WERI-Rb-1 (cell line): ENCODE data around the gene RAD18.

Source experiments
- DNase-seq: peaks from one replicate; pipeline ENCODE4 v3.0.0-alpha.2; 2020
- H3K27ac ChIP-seq: fragments of 250-450 bp; sonication (Bioruptor Pico); 2 replicates; pipeline ENCODE4 v1.5.1; 2020; ENCODE audit warnings: mild to moderate bottlenecking, moderate library complexity
- H3K27me3 ChIP-seq: fragments of 250-450 bp; sonication (Bioruptor Pico); 2 replicates; pipeline ENCODE4 v1.5.1; 2021; ENCODE audit warnings: mild to moderate bottlenecking, low read depth, moderate library complexity; ENCODE audit not compliant: insufficient read depth, severe bottlenecking
- H3K36me3 ChIP-seq: fragments of 250-450 bp; sonication (Bioruptor Pico); 2 replicates; pipeline ENCODE4 v1.5.1; 2020; ENCODE audit warnings: mild to moderate bottlenecking, moderate library complexity
- H3K4me3 ChIP-seq: 2 replicates; pipeline ENCODE4 v1.5.1; 2011; ENCODE audit warnings: low read depth, mild to moderate bottlenecking, control low read depth, low read length
- H3K9me3 ChIP-seq: fragments of 250-450 bp; sonication (Bioruptor Pico); 2 replicates; pipeline ENCODE4 v1.5.1; 2021; ENCODE audit warnings: mild to moderate bottlenecking, moderate library complexity; ENCODE audit not compliant: severe bottlenecking
- TF ChIP-seq, protein P1 (sequence below): IDR thresholded peaks from 2 replicates; pipeline ENCODE4 v1.5.1; 2011; ENCODE audit warnings: low read depth, mild to moderate bottlenecking, control low read depth, inconsistent platforms, low read length

The RAD18 gene

DNA sequence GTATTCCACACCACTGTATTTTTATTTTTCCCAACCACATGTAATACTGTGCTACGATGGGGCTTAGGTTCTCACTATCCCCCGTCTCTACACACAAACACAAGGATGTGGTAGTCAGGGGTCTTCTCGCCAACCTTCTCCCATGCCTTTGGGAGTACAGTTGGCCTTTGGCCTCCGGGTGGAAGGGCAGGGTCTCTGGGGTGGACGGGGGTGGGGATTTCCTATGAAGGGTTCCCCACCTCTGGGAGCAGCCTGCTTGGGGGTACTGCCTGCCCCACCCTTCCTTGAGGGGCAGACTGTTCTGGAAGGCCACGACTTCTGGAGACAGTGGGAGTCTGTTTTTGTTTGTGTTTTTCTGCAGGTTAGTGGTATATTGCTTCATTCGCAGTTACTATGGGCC, 21.3 kb upstream of the RAD18 start:
- Histone ChIP-seq H3K27me3 (no peaks in the 10 kb centered on the region), H3K9me3 (no peaks in the 10 kb centered on the region)
- TF ChIP-seq, protein P1, sequence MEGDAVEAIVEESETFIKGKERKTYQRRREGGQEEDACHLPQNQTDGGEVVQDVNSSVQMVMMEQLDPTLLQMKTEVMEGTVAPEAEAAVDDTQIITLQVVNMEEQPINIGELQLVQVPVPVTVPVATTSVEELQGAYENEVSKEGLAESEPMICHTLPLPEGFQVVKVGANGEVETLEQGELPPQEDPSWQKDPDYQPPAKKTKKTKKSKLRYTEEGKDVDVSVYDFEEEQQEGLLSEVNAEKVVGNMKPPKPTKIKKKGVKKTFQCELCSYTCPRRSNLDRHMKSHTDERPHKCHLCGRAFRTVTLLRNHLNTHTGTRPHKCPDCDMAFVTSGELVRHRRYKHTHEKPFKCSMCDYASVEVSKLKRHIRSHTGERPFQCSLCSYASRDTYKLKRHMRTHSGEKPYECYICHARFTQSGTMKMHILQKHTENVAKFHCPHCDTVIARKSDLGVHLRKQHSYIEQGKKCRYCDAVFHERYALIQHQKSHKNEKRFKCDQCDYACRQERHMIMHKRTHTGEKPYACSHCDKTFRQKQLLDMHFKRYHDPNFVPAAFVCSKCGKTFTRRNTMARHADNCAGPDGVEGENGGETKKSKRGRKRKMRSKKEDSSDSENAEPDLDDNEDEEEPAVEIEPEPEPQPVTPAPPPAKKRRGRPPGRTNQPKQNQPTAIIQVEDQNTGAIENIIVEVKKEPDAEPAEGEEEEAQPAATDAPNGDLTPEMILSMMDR, result no peak

DNA sequence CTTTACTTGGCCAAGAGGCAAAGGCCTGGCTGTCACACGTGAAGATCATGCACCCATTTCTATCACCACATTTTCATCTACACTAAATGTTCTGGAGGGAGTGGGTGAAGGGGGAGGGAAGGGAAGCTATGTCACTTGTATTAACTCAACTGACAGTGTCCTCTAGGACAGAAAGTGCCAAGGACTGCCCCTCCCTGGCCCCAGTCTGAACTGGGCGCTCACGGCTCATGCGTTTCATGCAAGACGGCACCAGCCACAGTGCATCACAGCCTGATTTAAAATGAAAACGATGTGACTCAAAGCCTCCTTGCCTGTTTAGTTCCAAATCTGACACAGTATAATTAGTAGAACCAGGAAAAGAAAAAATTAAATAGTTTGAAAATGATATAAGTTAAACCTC, 20.8 kb upstream of the RAD18 start:
- no peak overlapping the region for H3K27ac ChIP-seq
- TF ChIP-seq, protein P1, result no peak
- no peak for DNase-seq
- no peak overlapping the region for H3K4me3 ChIP-seq
- H3K9me3 ChIP-seq, result no peaks in the 10 kb centered on the region
- no peaks in the 10 kb centered on the region for H3K36me3 ChIP-seq
- H3K27me3 ChIP-seq, result no peaks in the 10 kb centered on the region

More for the DNA sequence above, 21.3 kb upstream of the RAD18 start:
- Histone ChIP-seq H3K36me3 (no peaks in the 10 kb centered on the region), H3K4me3 (no peak overlapping the region), H3K27ac (no peak overlapping the region)
- no peak for DNase-seq

DNA sequence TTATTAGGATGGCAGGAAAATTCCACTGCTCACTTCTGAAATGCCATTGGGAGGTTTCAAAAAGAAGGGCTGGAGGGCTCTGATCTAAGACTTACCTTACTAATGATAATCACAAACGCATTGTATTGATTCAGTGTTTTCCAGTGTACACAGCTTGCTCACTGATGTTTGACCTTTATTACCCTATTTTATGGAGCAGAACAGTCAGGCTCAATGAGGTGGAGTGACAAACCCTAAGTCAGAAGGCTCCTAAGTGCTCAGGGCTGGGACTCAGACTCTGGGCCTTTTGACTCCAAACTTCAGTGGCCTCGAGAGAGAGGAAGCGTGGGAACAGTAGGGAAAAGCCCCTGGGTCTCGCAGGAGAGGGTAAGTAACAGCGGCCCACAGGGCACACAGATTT, 20.3 kb upstream of the RAD18 start:
- H3K27ac ChIP-seq, result no peak overlapping the region
- no peaks in the 10 kb centered on the region for H3K27me3 ChIP-seq
- H3K36me3 ChIP-seq, result no peaks in the 10 kb centered on the region
- H3K4me3 ChIP-seq, result no peak overlapping the region
- no peaks in the 10 kb centered on the region for H3K9me3 ChIP-seq
- no peak for DNase-seq
- TF ChIP-seq, protein P1, result no peak

DNA sequence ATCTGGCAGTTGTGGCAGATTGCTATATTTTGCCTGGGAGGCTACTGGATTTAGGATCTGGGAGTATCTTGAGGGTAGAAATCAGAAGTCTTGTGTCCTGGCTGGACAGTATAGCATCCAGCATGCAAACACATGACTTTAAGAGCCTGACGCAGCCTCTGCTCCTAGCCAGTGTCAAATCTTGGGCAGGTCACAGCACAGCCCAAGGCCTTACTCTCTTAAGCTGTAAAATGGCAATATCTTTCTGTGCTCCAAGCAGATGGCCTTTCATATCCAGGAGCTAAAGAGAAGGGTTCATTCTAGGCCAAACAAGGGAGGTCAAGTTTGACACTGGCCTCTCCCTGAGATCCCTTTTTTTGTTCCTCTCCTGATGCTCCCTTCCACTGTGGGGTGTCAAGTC, 19.8 kb upstream of the RAD18 start:
- Histone ChIP-seq H3K4me3 (no peak overlapping the region), H3K27me3 (no peaks in the 10 kb centered on the region), H3K36me3 (no peaks in the 10 kb centered on the region), H3K9me3 (no peaks in the 10 kb centered on the region), H3K27ac (no peak overlapping the region)
- no peak for DNase-seq
- TF ChIP-seq, protein P1, result no peak

DNA sequence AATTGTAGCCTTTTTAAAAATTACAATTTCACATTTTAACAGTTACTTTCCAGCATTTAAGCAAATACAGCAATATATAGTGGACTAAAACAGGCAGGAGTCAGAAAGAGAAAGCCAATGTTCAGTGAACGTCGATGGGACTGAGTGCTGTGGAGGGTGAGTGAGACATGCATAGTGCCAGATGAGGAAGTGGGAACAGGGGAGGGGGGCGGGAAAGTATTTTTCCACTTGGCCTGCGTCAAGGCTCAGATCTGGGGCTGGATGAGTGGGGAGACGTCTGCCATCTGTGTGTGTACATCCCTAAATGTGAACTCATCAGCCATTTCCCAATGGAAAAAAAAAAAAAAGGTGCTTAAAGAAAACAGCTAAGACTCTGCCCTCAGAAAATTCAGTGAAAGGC, 19.2 kb upstream of the RAD18 start:
- Histone ChIP-seq H3K27ac (no peak overlapping the region), H3K4me3 (no peak overlapping the region), H3K27me3 (no peaks in the 10 kb centered on the region), H3K36me3 (no peaks in the 10 kb centered on the region), H3K9me3 (no peaks in the 10 kb centered on the region)
- no peak for DNase-seq
- TF ChIP-seq, protein P1, result no peak

DNA sequence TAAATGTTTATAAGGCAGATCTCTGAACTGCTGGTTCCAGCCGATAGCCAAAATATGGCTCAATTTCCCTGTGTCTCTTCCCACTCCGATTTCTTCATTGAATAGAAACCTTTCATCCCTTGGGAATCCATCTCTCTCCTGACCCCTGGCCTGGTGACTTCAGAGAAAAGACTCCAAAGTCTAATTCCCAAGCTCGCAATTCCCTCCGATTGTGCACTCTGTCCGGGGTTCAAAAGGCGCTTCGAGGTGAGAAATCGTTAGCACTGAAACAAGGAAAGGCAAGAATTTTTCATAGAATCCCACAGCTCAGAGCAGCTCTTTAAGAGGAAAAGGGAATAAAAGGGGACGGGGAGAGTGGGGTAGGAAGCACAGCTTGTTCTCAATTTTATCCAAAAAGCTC, 18.4 kb upstream of the RAD18 start:
- H3K4me3 ChIP-seq, result no peak overlapping the region
- H3K27me3 ChIP-seq, result no peaks in the 10 kb centered on the region
- no peak overlapping the region for H3K27ac ChIP-seq
- H3K9me3 ChIP-seq, result no peaks in the 10 kb centered on the region
- DNase-seq, result no peak
- no peaks in the 10 kb centered on the region for H3K36me3 ChIP-seq
- TF ChIP-seq, protein P1, result no peak
